HL-60 (cell line): Measurements from ENCODE around the gene PCDHA13.
"Not testable (repeated sequence)": the region's sequence is repeated elsewhere in the genome, so short reads cannot be mapped to it uniquely, and the experiment has no call there.

Experiments used
- DNase-seq, 2 experiments: peaks; one replicate each; pipeline ENCODE4 v3.0.0-alpha.2; 2010 to 2020; ENCODE audit warnings: low read depth in 1 of 2, low spot score in 1 of 2
- H3K27ac ChIP-seq: fragments of 250-450 bp; sonication (Bioruptor Pico); replicated peaks from 2 replicates; pipeline ENCODE4 v1.5.1; 2020; ENCODE audit warnings: mild to moderate bottlenecking, moderate library complexity
- H3K27me3 ChIP-seq: fragments of 250-450 bp; sonication (Bioruptor Pico); 2 replicates; pipeline ENCODE4 v1.5.1; 2021; ENCODE audit warnings: mild to moderate bottlenecking, moderate library complexity; ENCODE audit not compliant: insufficient read depth, poor library complexity, severe bottlenecking
- H3K4me3 ChIP-seq: replicated peaks from 2 replicates; pipeline ENCODE4 v1.5.1; 2011; ENCODE audit warnings: mild to moderate bottlenecking, control low read depth, low read length; ENCODE audit not compliant: insufficient read depth
- CTCF ChIP-seq: IDR thresholded peaks from one replicate; pipeline ENCODE4 v1.5.1; 2011; ENCODE audit warnings: low read length, control low read depth, inconsistent platforms; ENCODE audit not compliant: insufficient read depth
- GABPA ChIP-seq: IDR thresholded peaks from 2 replicates; pipeline ENCODE4 v1.6.1; 2012; ENCODE audit warnings: low read depth
- POLR2AphosphoS5 ChIP-seq: IDR thresholded peaks from 2 replicates; pipeline ENCODE4 v1.6.1; 2012; ENCODE audit warnings: low read depth
- SPI1 ChIP-seq: IDR thresholded peaks from 2 replicates; pipeline ENCODE4 v1.6.1; 2012; ENCODE audit warnings: low read depth, mild to moderate bottlenecking, borderline replicate concordance
- TF ChIP-seq, protein P1 (sequence below): IDR thresholded peaks from 2 replicates; pipeline ENCODE4 v1.6.1; 2012; ENCODE audit warnings: low read depth; ENCODE audit not compliant: insufficient replicate concordance

Gene PCDHA13

GRCh38 chr5:140870221-140871201, 11.4 kb upstream of the PCDHA13 start:
- Histone ChIP-seq H3K4me3 (no peak overlapping the region), H3K27ac (no peak overlapping the region), H3K27me3 (no peaks in the 10 kb centered on the region)
- DNase-seq = no peak
- TF ChIP-seq GABPA (no peak), SPI1 (no peak), POLR2AphosphoS5 (no peak), CTCF (no peak)
- TF ChIP-seq, protein P1, sequence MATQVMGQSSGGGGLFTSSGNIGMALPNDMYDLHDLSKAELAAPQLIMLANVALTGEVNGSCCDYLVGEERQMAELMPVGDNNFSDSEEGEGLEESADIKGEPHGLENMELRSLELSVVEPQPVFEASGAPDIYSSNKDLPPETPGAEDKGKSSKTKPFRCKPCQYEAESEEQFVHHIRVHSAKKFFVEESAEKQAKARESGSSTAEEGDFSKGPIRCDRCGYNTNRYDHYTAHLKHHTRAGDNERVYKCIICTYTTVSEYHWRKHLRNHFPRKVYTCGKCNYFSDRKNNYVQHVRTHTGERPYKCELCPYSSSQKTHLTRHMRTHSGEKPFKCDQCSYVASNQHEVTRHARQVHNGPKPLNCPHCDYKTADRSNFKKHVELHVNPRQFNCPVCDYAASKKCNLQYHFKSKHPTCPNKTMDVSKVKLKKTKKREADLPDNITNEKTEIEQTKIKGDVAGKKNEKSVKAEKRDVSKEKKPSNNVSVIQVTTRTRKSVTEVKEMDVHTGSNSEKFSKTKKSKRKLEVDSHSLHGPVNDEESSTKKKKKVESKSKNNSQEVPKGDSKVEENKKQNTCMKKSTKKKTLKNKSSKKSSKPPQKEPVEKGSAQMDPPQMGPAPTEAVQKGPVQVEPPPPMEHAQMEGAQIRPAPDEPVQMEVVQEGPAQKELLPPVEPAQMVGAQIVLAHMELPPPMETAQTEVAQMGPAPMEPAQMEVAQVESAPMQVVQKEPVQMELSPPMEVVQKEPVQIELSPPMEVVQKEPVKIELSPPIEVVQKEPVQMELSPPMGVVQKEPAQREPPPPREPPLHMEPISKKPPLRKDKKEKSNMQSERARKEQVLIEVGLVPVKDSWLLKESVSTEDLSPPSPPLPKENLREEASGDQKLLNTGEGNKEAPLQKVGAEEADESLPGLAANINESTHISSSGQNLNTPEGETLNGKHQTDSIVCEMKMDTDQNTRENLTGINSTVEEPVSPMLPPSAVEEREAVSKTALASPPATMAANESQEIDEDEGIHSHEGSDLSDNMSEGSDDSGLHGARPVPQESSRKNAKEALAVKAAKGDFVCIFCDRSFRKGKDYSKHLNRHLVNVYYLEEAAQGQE = peak; percentile 45

- no peak within 1 kb of the TSS for H3K4me3 ChIP-seq
- TF ChIP-seq, protein P1 = no peak
- TF ChIP-seq POLR2AphosphoS5 (no peak), CTCF (no peak), GABPA (no peak), SPI1 (no peak)
- no peaks in the 10 kb centered on the region for H3K27me3 ChIP-seq
- DNase-seq = no peak
- no peak within 1 kb of the TSS for H3K27ac ChIP-seq
Observed at GRCh38 chr5:140875085-140876065, 6.5 kb upstream of the PCDHA13 start, which contains the start of gene PCDHA12. Gene PCDHA12, plus strand, starts transcription at chr5:140875308. Its CDS starts 165 bp downstream, at chr5:140875473.

- H3K27ac ChIP-seq, H3K4me3 ChIP-seq, DNase-seq, H3K27me3 ChIP-seq: not testable (repeated sequence)
- TF ChIP-seq, protein P1 = peak; percentile 45
Observed at GRCh38 chr5:140876541-140877261, 5.2 kb upstream of the PCDHA13 start.
